Esophagus squamous epithelium (tissue), 4 donors: ENCODE measurements around the gene MYO3B.

Source experiments
- POLR2A ChIP-seq, 4 donors: fragments of 450-650 bp; IDR thresholded peaks; one replicate each; pipeline ENCODE4 v1.6.1; 2017; ENCODE audit warnings: antibody characterized with exemption in 4 of 4, mild to moderate bottlenecking in 4 of 4, moderate library complexity in 3 of 4
- TF ChIP-seq, protein P1 (sequence below), 6 experiments: fragments of 450-650 bp in 4 of 6; fragments of 200-600 bp in 2 of 6; sonication (generic) in 2 of 6; IDR thresholded peaks; one replicate each; pipeline ENCODE4 v1.5.1; 2016 to 2019; ENCODE audit warnings: antibody characterized with exemption in 6 of 6, mild to moderate bottlenecking in 4 of 6, moderate library complexity in 4 of 6

GRCh38 chr2:170501421-170502043, 323.6 kb downstream of the MYO3B start:
- TF ChIP-seq, protein P1, sequence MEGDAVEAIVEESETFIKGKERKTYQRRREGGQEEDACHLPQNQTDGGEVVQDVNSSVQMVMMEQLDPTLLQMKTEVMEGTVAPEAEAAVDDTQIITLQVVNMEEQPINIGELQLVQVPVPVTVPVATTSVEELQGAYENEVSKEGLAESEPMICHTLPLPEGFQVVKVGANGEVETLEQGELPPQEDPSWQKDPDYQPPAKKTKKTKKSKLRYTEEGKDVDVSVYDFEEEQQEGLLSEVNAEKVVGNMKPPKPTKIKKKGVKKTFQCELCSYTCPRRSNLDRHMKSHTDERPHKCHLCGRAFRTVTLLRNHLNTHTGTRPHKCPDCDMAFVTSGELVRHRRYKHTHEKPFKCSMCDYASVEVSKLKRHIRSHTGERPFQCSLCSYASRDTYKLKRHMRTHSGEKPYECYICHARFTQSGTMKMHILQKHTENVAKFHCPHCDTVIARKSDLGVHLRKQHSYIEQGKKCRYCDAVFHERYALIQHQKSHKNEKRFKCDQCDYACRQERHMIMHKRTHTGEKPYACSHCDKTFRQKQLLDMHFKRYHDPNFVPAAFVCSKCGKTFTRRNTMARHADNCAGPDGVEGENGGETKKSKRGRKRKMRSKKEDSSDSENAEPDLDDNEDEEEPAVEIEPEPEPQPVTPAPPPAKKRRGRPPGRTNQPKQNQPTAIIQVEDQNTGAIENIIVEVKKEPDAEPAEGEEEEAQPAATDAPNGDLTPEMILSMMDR (IDR thresholded peaks at IDR 0.05): no peak
- no peak for TF ChIP-seq POLR2A (IDR thresholded peaks at IDR 0.05)
